Measurements from ENCODE around the gene C19orf44.
"Not testable (repeated sequence)": the region's sequence is repeated elsewhere in the genome, so short reads cannot be mapped to it uniquely, and the experiment has no call there.

C19orf44 gene

DNA sequence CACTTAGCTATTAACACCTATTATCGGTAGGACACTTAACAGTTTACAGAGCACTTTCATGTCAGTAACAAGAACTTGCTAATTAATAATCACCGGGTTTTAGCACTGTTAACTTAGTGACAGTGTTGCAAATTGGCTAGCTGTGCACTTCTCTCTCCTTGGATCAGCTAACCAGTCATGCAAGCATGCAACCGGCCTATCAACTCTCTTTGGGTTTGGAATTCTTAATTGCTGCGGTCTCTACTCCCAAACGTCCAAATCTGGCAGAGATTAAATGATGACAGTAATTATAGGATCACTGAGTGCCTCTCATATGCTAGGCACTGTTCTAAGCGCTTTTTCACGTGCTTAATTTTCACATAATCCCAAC, 25.7 kb upstream of the C19orf44 start:
- DNase-seq: no peak

DNA sequence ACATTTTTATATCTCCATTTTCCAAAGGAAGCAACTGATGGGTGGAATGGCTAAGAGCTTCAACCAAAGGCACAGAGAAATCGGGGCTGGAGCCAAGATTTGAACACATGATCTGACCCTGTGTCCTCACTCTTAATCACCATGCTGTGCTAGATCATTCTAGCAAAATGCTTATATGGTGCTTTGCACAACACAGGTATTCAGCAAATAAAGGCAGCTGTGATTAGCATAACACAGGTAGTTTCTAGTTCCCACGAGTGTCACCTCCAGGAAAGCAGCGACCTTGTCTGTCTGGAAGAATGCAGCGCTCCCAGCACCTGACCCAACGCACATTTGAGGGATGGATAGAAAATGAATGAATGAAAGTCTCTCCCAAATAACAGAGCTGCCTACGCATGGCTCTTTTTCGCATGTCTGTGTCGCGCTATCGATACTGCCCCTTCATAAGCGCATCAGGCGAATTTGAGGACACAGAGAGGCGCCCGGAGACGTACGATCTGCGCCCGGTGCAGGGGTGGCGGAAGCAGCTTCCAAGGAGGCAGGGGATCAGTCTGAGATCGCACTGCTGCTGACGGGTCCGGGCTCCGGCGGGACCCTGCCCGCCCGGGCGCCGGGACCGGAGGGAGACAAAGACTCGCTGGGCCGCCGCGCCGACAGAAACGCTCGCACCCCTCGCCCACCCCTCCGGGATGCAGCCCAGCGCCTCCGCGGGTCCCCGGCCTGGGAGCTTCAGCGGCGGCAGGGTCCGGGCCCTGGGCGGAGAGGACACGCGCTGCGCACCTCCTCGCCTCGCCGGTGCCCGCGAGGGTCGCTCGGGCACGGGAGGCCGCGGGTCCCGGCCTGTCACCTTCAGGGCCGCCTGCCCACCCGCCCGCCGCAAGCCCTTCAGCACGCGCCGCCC, 25.0 kb upstream of the C19orf44 start:
- DNase-seq: no peak

DNA sequence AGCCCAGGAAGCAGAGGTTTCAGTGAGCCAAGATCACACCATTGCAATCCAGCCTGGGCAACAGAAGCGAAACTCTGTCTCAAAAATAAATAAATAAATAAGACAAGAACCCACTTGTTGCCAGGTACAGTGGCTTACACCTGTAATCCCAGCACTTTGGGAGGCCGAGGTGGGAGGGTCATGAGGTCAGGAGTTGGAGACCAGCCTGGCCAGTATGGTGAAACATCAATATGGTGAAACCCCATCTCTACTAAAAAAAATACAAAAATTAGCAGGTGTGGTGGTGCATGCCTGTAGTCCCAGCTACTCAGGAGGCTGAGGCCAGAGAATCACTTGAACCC, 23.7 kb upstream of the C19orf44 start:
- not testable (repeated sequence) for DNase-seq

DNA sequence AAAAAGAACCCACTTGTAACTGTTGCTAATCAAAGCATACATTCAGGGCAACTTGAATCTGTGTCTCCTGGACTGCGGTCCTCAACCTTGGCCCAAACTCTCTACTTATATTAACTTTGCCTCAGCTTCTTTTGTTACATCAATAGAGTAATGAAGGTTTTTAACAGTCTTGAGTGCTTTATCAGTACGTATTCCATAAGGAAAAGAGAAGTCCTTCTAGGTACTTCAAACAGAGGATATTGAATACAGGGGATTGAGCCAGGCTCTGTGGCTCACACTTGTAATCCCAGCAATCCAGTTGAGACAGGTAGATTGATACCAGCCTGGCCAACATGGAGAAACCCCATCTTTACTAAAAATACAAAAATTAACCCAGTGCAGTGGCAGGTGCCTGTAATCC, 23.2 kb upstream of the C19orf44 start:
- DNase-seq: no peak

DNA sequence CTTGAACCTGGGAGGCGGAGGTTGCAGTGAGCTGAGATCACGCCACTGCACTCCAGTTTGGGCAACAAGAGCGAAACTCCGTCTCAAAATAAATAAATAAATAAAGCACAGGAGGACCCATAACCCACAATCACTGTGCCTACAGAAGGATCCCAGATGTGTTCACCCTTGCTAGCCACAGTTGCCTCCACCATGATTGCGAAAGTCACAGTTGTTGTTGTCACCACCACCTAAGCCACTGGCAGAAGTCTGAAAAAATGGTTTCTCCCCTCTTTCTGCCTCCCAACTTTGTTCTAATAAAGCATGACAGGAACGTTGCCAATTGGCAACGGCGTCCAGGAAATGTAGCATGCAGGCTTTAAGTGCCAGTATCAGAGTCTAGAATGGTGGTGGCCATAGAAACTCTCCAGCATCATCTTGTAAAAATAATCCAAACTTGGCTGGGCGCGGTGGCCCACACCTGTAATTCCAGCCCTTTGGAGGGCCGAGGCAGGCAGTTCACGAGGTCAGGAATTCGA, 22.3 kb upstream of the C19orf44 start:
- no peak for DNase-seq

DNA sequence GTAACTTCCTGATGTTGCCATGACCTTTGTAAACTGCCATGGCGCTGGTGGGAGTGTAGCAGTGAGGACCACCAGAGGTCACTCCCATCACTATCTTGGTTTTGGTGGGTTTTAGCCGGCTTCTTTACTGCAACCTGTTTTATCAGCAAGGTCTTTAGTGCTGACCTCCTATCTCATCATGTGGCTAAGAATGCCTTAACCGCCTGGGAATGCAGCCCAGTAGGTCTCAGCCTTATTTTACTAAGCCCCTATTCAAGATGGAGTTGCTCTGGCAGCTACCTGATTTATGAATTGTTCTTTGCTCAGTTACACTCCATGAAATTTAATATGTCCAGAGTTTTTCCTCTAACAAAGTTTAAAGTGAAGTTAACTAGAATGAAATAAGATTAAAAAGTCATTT, 19.8 kb upstream of the C19orf44 start:
- no peak for DNase-seq

DNA sequence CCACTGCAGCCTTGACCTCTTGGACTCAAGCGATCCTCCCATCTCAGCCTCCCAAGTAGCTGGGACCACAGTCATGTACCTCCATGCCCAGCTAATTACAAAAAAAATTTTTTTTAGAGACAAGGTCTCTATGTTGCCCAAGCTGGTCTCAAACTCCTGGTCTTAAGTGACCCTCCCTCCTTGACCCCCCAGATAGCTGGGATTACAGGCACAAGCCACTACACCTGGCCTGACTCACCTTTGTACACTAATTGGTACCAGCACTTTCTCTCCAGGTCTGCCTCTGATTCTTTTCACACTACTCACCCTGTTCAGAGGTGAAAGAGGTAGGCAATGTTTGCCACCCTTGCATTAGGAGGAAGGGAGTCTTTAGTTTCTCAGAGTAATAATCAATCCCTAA, 18.9 kb upstream of the C19orf44 start:
- DNase-seq: no peak

DNA sequence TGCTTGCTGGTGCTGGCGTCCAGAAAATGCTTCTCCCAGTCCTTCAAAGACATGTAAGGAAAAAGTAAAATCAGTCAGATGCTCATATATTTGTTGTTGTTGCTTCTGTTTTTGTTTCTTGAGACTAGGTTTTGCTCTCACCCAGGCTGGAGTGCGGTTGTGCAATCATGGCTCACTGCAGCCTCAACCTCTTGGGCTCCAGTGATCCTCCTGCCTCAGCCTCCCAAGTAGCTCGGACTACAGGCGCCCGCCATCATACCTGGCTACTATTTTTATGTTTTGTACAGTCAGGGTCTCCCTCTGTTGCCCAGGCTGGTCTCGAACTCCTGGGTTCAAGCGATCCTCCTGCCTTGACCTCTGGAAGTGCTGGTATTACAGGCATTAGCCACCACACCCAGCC, 13.4 kb upstream of the C19orf44 start:
- DNase-seq: no peak

DNA sequence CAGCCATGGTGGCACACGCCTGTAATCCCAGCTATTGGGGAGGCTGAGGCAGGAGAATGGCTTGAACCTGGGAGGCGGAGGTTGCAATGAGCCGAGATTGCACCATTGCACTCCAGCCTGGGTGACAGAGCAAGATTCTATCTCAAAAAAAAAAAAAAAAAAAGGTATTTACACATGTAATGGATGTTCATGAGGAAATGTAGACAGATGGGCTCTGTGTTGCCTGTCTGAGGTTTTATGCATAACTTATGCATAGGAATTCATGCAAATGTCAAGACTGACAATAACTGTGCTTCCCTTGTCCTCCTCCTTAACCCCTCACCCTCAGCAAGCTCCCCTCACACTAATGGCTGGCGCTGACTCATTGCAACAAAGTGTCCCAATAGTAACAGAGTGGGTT, 9.7 kb upstream of the C19orf44 start:
- DNase-seq: not testable (repeated sequence)

DNA sequence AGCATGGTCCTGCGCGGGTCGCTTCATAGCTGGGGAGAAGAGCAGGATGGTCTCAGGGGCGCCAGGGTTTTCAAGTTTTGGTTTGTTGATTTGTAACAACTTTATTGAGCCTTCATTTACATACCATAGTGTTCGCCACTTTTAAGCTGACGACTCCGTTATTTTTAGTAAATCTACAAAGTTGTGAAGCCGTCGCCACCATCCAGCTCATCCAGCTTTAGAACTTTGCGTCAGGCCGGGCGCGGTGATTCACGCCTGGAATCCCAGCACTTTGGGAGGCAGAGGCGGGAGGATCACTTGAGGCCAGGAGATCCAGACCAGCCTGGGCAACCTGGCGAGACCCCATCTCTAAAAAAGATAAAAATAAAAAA, 404 bp downstream of the C19orf44 start:
- DNase-seq: no peak

DNA sequence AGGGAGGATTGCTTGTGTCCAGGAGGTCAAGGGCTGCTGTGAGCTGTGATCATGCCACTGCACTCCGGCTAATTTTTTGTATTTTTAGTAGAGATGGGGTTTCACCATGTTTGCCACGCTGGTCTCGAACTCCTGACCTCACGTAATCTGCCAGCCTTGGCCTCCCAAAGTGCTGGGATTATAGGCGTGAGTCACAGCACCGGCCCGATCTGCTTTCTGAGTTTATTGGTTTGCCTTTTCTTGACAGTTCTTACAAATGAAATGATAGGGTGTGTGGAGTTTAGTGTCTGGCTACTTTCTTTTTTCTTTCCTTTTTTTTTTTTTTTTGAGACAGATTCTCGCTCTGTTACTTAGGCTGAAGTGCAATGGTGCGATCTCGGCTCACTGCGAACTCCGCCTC, 848 bp downstream of the C19orf44 start:
- DNase-seq: no peak

DNA sequence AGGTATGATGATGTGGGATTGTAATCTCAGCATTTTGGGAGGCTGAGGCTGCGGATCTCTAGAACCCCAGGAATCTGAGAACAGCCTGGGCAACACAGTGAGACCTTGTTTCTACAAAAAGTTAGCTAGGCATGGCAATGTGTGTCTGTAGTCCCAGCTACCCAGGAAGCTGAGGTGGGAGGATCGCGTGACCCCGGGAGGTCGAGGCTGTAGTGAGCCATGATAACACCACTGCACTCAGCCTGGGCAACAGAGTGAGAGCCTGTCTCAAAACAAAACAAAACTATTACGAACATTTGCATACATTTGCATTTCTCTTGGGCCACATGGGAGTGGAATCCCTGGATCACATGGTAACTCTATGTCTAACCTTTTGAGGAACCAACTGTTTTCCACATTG, 1.6 kb downstream of the C19orf44 start:
- no peak for DNase-seq

DNA sequence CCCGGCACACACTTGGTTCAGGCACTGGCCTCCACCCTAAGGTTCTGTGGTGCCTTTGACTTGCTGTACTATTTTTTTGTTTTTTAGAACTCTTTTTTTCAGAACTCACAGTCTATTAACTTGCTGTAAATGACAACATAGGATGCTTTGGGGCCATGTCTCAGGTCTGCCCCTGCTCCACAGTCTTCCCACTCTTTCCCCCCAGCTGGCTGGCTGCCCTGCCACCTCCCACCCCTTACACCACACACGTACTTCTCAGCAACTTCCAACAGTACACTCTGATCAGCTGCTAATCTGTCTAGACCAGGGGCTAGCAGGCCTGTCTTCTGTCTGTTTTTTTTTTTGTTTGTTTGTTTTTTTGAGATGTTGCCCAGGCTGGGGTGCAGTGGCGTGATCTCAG, 8.1 kb downstream of the C19orf44 start:
- DNase-seq: no peak

DNA sequence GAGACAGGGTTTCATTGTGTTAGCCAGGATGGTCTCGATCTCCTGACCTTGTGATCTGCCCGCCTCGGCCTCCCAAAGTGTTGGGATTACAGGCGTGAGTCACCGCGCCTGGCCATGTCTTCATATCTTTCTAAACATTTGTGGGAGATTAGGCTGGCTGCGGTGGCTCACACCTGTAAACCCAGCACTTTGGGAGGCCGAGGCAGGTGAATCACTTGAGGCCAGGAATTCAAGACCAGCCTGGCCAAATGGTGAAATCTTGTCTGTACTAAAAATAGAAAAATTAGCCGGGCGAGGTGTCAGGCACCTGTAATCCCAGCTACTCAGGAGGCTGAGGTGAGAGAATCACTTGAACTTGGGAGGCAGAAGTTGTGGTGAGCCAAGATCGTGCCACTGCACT, 10.0 kb downstream of the C19orf44 start:
- DNase-seq: not testable (repeated sequence)

DNA sequence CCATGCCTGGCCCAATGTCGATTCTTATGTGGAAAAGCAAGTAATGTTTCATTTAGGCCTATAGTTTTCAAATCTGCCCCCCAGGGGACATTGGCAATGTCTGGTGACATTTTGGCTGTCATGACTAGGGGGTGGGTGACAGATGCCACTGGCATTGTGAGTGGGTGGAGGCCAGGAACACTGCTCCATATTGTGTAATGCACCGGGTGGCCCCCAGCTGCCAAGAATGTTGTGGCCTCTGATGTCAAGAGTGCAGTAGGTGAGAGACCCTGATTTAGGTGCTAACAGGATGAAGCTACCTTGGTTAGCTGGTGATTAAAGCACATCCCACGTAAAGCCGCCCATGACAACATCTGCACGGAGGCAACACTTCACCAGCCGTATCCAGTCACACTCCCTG, 10.8 kb downstream of the C19orf44 start:
- no peak for DNase-seq

DNA sequence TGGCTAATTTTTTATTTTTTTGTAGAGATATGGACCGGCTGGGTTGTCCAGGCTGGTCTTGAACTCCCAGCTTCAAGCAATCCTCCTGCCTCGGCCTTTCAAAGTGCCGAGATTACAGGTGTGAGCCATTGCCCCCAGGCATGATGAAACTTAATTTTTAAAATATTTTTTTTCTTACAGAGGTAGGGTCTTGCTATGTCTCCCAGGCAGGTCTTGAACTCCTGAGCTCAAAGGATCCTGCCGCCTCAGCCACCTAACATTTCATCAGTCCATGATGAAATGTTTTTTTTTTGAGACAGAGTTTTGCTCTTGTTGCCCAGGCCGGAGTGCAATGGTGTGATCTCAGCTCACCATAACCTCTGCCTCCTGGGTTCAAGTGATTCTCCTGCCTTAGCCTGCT, 12.4 kb downstream of the C19orf44 start:
- no peak for DNase-seq

DNA sequence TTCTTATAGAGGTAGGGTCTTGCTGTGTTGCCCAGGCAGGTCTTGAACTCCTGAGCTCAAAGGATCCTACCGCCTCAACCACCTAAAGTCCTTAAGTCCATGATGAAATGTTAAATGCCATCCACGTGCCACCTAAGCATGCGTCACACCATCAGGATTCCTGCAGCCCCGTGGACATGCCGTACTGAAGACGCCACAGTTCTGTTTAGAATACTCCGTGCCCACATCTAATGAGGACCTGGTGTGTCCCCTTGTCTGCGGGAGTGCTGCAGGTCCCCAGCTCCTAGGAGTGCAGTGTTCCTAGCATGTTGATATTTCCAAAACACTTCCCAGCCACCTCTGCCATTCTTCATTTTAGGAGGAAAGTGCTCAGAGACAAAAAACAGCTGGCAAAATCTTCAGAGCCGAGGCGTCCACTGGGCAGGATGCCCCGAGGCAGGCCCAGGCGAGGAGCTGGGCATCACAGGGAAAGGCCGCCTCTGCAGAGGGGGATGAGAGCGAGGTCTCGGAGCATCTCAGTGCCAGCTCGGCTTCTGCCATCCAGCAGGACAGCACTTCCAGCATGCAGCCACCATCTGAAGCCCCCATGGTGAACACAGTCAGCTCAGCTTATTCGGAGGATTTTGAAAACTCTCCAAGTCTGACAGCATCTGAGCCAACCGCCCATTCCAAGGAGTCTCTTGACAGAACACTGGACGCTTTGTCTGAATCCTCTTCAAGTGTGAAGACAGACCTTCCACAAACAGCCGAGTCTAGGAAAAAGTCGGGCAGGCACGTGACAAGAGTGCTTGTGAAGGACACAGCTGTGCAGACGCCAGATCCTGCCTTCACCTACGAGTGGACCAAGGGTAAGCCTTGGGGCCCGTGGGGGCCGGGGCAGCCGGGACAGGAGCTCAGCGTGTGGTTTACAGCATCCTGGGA, 13.2 kb downstream of the C19orf44 start:
- DNase-seq: no peak

DNA sequence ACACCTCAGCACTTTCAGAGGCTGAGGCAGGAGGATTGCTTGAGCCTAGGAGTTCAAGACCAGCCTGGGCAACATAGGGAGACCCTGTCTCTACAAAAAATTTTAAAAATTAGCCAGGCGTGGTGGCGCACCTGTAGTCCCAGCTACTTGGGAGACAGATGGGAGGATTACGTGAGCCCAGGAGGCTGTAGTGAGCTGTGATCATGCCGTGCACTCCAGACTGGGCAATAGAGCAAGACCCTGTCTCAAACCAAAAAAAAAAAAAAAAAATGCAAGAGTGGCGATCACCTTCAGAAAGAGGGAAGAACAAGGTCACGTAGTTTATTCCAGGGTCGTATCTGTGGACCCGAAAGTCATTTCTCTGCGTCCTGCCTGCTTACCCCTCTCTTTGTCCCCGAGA, 16.4 kb downstream of the C19orf44 start:
- not testable (repeated sequence) for DNase-seq

DNA sequence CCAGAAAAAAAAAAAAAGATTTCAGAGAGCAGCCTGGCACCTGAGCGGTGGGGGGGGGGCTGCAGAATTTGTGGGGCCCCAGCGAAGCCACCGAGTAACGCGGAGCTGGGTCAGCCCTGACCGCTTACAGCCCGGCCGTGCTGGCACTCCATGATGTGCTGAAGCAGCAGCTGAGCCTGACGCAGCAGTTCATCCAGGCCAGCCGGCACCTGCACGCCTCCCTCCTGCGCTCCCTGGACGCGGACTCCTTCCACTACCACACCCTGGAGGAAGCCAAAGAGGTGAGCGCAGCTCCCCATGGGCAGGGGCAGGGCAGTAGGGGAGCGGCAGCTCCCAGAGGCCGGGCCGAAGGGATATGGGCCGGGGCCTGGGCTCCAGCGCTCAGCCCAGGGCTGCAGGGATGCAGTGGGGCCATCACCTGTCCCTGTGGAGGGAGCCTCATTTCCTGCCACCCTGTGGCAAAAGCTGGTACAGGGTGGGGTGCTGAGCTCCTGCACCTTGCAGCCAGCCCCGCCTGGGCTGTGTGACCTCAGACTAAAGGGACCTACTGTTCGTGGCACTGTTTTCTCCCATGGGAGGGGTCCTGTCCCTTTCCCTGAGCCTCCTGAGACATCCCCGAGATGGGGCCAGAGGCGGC, 18.3 kb downstream of the C19orf44 start:
- DNase-seq: no peak

DNA sequence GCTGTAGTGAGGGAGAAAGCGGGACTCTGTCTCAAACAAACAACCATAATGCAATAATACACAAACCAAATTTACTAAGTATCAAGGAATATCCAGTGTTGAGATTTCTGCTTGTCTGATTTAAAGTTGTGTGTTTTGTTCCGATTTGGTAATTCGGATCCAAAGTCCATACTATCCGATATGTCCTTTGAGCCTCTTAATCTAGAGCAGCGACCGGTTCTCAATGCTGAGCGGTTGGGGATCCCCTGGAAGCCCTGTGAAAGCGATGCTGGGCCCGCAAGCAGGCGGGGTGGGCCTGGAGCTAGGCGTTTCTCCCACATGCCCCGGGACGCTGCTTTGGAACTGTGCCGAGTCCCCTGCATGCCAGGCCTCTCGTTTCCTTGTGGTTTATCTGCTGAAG, 20.2 kb downstream of the C19orf44 start:
- DNase-seq: no peak

DNA sequence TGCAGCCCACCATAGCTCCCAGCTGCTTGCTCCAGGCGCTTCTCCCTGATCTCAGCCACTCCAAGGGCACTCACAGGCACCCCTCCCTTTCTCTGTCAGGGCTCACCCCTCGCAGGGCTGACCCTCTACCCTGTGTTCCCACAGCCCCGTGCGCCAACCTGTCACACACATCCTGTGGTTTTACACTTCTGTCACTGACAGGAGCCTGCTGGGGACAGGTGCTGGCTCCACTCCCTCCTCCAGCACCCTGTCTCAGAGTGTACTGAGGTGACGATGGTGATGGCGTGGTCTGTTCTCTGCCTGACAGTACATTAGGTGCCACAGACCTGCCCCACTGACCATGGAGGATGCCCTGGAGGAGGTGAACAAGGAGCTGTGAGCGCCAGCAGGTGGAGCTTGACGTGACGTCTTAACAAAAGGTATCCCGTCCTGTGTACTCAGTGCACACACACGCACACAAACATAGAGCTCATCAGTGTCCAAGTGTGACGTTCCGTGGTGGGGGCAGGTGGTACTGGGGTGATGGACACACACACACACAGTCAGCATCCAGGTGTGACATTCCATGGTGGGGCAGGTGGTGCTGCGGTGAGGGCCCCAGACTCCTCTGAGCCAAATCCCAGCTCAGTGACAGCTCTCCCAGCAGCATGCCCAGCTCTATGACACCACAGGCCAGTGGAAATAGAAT, 20.9 kb downstream of the C19orf44 start:
- DNase-seq: no peak

DNA sequence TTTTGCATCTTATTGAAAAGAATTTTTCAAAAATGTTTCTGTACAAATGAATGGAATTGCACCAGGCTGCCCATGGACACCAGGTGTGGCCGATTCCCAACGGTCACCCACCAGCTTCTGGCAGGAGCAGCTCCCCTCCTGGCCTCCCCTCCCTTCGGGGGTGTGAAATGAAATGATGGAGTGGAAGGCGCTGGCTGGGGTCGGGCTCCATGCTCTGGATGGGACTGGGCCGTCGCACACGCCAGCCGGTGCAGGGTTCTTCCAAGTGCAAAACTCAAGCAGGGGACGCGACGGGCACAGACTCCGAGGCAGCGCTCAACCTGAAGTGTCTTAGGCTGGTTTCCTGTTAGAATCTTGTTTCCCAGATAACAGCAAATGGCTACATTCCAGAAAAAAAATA, 21.9 kb downstream of the C19orf44 start:
- DNase-seq: no peak

All from NCI-H2029 treated with DMSO at 0.1 percent for 48 hours (cell line).